Fibroblast of pulmonary artery (primary cell): ENCODE results near the gene LRMDA.

Experiments
- DNase-seq: peaks from one replicate; pipeline ENCODE4 v3.0.0-alpha.2; 2010; ENCODE audit warnings: low read depth
- H3K4me3 ChIP-seq: replicated peaks from 2 replicates; pipeline ENCODE4 v1.5.1; 2011; ENCODE audit warnings: low read depth, mild to moderate bottlenecking, control low read depth, low read length, moderate library complexity
- TF ChIP-seq, protein P1 (sequence below): IDR thresholded peaks from 2 replicates; pipeline ENCODE4 v1.5.1; 2011; ENCODE audit warnings: mild to moderate bottlenecking, control low read depth, low read length, inconsistent platforms; ENCODE audit errors: missing control alignments

LRMDA gene

GRCh38 chr10:76025124-76025477 is 593.7 kb downstream of the LRMDA start:
- TF ChIP-seq, protein P1, sequence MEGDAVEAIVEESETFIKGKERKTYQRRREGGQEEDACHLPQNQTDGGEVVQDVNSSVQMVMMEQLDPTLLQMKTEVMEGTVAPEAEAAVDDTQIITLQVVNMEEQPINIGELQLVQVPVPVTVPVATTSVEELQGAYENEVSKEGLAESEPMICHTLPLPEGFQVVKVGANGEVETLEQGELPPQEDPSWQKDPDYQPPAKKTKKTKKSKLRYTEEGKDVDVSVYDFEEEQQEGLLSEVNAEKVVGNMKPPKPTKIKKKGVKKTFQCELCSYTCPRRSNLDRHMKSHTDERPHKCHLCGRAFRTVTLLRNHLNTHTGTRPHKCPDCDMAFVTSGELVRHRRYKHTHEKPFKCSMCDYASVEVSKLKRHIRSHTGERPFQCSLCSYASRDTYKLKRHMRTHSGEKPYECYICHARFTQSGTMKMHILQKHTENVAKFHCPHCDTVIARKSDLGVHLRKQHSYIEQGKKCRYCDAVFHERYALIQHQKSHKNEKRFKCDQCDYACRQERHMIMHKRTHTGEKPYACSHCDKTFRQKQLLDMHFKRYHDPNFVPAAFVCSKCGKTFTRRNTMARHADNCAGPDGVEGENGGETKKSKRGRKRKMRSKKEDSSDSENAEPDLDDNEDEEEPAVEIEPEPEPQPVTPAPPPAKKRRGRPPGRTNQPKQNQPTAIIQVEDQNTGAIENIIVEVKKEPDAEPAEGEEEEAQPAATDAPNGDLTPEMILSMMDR: no peak
- DNase-seq: no peak
- H3K4me3 ChIP-seq: no peak overlapping the region

DNA sequence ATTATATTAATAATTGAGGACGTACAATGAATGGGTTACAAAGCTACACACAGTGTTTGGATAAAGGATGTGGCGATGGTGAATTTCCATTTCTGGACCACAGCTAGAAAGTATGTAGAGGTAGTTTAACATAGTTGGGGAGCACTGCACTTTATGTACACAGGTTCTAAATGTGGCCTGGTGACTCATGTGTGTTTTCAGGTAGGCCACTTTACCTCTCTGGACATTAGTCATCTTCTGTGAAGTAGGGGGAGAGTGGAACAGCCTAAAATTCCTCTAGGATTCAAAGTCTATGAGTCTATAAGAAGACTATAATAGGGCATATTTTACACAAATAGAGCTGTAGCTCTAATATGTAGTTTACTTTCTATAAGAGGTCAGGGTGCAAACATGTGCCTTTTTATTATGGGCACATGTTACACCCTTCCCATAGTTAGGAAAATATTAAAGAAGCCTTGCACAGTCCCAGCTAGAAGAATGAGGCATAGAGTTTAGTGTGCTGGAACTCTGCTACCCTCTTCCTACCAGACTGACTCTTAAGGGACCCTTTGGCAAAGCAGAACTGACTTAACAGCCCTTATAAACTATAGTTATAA is 594.9 kb downstream of the LRMDA start:
- no peak for DNase-seq
- TF ChIP-seq, protein P1: no peak
- H3K4me3 ChIP-seq: no peak overlapping the region

- TF ChIP-seq, protein P1: no peak
- DNase-seq: no peak
- no peak overlapping the region for H3K4me3 ChIP-seq
These were observed 595.5 kb downstream of the LRMDA start for GRCh38 chr10:76026905-76027304.

- no peak for DNase-seq
- TF ChIP-seq, protein P1: no peak
- no peak overlapping the region for H3K4me3 ChIP-seq
These were observed 598.4 kb downstream of the LRMDA start for GRCh38 chr10:76029782-76030181.

GRCh38 chr10:76031099-76031498 is 599.7 kb downstream of the LRMDA start:
- TF ChIP-seq, protein P1: no peak
- no peak overlapping the region for H3K4me3 ChIP-seq

GRCh38 chr10:76031769-76032699 is 600.6 kb downstream of the LRMDA start:
- H3K4me3 ChIP-seq: no peak overlapping the region
- no peak for DNase-seq
- TF ChIP-seq, protein P1: no peak

More at GRCh38 chr10:76031099-76031498, 599.7 kb downstream of the LRMDA start:
- no peak for DNase-seq
